Breast epithelium (tissue), 4 donors: Measurements from ENCODE around the gene OTOP1. TPM values are rescaled to one million over a fixed set of nuclear protein-coding genes. Genes with fewer than 3 reads are reported as not detected.
"Not testable (repeated sequence)": the region's sequence is repeated elsewhere in the genome, so short reads cannot be mapped to it uniquely, and the experiment has no call there.

Source experiments
- DNase-seq, 2 donors: peaks; one replicate each; pipeline ENCODE4 v3.0.0-alpha.2; 2019; ENCODE audit warnings: low spot score in 2 of 2
- H3K27ac ChIP-seq, 2 donors: fragments of 200-600 bp; sonication (generic) in 1 of 2; one replicate each; pipeline ENCODE4 v1.5.1; 2016 to 2019; ENCODE audit warnings: mild to moderate bottlenecking in 1 of 2
- H3K27me3 ChIP-seq, 2 donors: fragments of 200-600 bp; sonication (generic) in 1 of 2; one replicate each; pipeline versions ENCODE4 v1.5.1 to v1.6.0; 2017 to 2019; ENCODE audit warnings: control low read depth in 1 of 2, mild to moderate bottlenecking in 1 of 2
- H3K36me3 ChIP-seq: fragments of 200-600 bp; one replicate; pipeline ENCODE4 v1.5.1; 2019
- H3K4me1 ChIP-seq, 2 donors: fragments of 200-600 bp; sonication (generic); one replicate each; pipeline ENCODE4 v1.5.1; 2016 to 2019; ENCODE audit warnings: control low read depth in 1 of 2
- H3K4me3 ChIP-seq, 3 donors: fragments of 200-600 bp; sonication (generic); 1 replicate in 2 of 3; 2 replicates in 1 of 3; pipeline ENCODE4 v1.5.1; 2016 to 2019; ENCODE audit warnings: mild to moderate bottlenecking in 3 of 3, moderate library complexity in 2 of 3
- H3K9me3 ChIP-seq, 2 donors: fragments of 200-600 bp; sonication (generic) in 1 of 2; one replicate each; pipeline ENCODE4 v1.5.1; 2016 to 2019; ENCODE audit warnings: control low read depth in 1 of 2
- intact Hi-C: fragments of 100-400 bp; cut with DNase I; formaldehyde crosslinking; loops from one replicate; pipeline ENCODE4 v1.15.1; 2023; ENCODE audit warnings: low total_unique reads
- total RNA-seq, 3 donors: library from RNA; depleted of rRNA; stranded (reverse); fragments of >200 nt; gene quantifications; one replicate each; pipeline ENCODE4 v1.1.0, GENCODE V29; 2016

OTOP1 gene
- total RNA-seq, 3 donors from 2014 or later: not detected

DNA sequence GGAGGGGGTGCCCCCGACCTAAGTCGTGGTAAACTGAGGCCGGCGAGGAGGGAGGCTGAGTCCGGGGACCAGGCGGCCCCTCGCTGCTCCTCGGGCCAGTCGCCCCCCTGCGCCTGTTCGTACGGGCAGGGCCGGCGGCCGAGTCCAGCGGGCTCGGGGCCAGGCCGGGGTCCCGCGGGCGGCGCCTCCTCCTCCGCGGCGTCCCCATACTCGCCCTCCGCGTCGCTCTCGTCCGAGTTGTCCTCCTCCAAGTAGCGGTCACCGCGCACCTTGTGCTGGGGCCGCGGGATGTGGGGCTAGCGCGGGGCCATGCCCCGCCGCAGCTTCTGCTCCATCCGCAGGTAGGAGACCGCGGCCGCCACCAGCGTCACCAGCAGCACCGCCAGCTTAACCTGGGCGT lies 83.4 kb downstream of the OTOP1 start:
- H3K9me3 ChIP-seq, H3K36me3 ChIP-seq, H3K4me1 ChIP-seq, intact Hi-C loops, H3K27ac ChIP-seq, DNase-seq, H3K27me3 ChIP-seq: not testable (repeated sequence)
- H3K4me3 ChIP-seq: peak overlapping the region in 1 of 3 donors; percentile 53

DNA sequence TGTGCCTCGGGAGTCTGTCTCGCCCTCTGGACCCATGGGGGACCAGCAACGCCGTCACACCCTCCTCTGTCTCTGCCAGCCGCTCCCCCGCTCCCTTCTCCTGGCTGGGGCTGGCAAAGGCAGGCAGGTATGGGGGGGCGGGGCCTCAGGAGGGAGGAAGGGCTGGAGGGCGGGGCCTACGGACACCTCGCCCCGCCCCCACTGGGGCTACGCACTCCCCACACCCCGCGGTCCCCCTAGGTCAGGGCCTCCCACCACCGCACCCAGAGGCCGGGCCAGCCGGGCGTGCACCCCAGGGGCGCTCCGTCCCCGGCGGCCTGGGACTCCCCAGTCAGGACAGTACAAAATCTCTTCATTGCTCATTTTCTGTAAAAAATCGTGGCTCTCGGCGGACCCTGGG lies 84.0 kb downstream of the OTOP1 start:
- H3K27me3 ChIP-seq, H3K9me3 ChIP-seq, intact Hi-C loops, H3K4me1 ChIP-seq, H3K36me3 ChIP-seq, H3K27ac ChIP-seq, DNase-seq: not testable (repeated sequence)
- peak overlapping the region in 1 of 3 donors; percentile 53 for H3K4me3 ChIP-seq

DNA sequence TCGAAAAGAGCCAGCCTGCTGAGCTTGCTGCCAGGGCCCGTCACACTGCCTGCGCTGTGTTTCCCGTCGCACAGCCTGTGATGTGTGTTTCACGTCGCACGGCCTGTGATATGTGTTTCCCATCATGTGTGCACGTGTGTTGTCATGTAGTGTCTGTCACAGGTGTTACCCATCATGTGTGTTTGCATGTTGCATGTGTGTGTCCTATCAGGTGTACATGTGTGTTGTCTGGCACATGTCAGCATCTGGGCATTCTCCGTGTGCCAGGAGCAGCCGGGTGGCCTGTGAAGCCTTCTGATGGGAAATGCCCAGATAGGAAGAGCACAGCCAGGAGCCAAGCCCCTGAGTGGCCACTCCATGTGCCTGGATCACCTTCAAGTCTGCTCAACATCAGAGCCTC lies 85.5 kb downstream of the OTOP1 start:
- H3K4me1 ChIP-seq, H3K27ac ChIP-seq, intact Hi-C loops, H3K36me3 ChIP-seq, H3K9me3 ChIP-seq, H3K27me3 ChIP-seq, H3K4me3 ChIP-seq, DNase-seq: not testable (repeated sequence)

Other genes starting within 250 kb of the OTOP1 start
- gene TMEM128, start 21.3 kb upstream of the OTOP1 start, total RNA-seq: 10 to 100 TPM; 15.2 to 33.8 (median 25.2) TPM
- 10 to 100 TPM; 11.9 to 17.3 (median 15.1) TPM for gene LYAR, start 63.2 kb upstream of the OTOP1 start, total RNA-seq
- gene ZBTB49, start 63.3 kb upstream of the OTOP1 start, total RNA-seq: 1 to 10 TPM; 2.1 to 9.4 (median 3.9) TPM
- gene NSG1, start 160.2 kb upstream of the OTOP1 start, total RNA-seq: 1 to 10 TPM in 2 of 3 donors, under 1 TPM in 1; 0.48 to 7.3 (median 6.2) TPM